ENCODE data around the gene CD200R1.

GRCh38 chr3:112931736-112932521 is 43.0 kb downstream of the CD200R1 start:
- TF ChIP-seq EZH2phosphoT487 (IDR thresholded peaks at IDR 0.05; ENCODE audit: low read depth, severe bottlenecking, unreplicated experiment) (no peak), CTCF (IDR thresholded peaks at IDR 0.05; ENCODE audit: poor library complexity) (no peak)
